Measurements from ENCODE around the gene RNF144B.
A peak's percentile ranks its signal among the peaks of the same experiment; 100 is the strongest.

GRCh38 chr6:18465410-18466154, 78.4 kb downstream of the RNF144B start:
- TF ChIP-seq CTCF (IDR thresholded peaks at IDR 0.05 in 8 of 11, conservative IDR thresholded peaks at IDR 0.05 in 3 of 11) (no peak), POLR2AphosphoS5 (IDR thresholded peaks at IDR 0.05) (peak in 1 of 3 donors; percentile 19)

All from spleen (tissue), 7 donors.